Spleen (tissue), 11 donors: Measurements from ENCODE around the gene C14orf93. TPM values are rescaled to one million over a fixed set of nuclear protein-coding genes. Genes with fewer than 3 reads are reported as not detected.
A peak's percentile ranks its signal among the peaks of the same experiment; 100 is the strongest.

ENCODE experiments used
- DNase-seq: peaks from one replicate; pipeline ENCODE4 v3.0.0-alpha.2; 2020
- H3K27ac ChIP-seq, 8 donors: fragments of 200-600 bp; sonication (generic) in 7 of 8; 1 replicate in 4 of 8; 2 replicates in 4 of 8; pipeline versions ENCODE4 v1.5.0 to v1.8.0; 2016 to 2021; ENCODE audit warnings: inconsistent platforms in 4 of 8, mild to moderate bottlenecking in 4 of 8, moderate library complexity in 1 of 8
- H3K27me3 ChIP-seq, 7 donors: fragments of 200-600 bp; sonication (generic) in 6 of 7; replicated peaks in 1 of 7; 1 replicate in 4 of 7; 2 replicates in 3 of 7; pipeline versions ENCODE4 v1.5.0 to v1.8.0; 2016 to 2021; ENCODE audit warnings: inconsistent platforms in 3 of 7, mild to moderate bottlenecking in 1 of 7
- H3K36me3 ChIP-seq, 6 donors: fragments of 200-600 bp; sonication (generic) in 5 of 6; 1 replicate in 4 of 6; 2 replicates in 2 of 6; pipeline versions ENCODE4 v1.5.0 to v1.8.0; 2016 to 2021; ENCODE audit warnings: inconsistent platforms in 2 of 6
- H3K4me1 ChIP-seq, 6 donors: fragments of 200-600 bp; sonication (generic) in 5 of 6; 1 replicate in 3 of 6; 2 replicates in 3 of 6; pipeline versions ENCODE4 v1.5.0 to v1.8.0; 2016 to 2021; ENCODE audit warnings: inconsistent platforms in 3 of 6
- H3K4me3 ChIP-seq, 8 donors: fragments of 200-600 bp; sonication (generic) in 7 of 8; 1 replicate in 4 of 8; 2 replicates in 4 of 8; pipeline versions ENCODE4 v1.5.0 to v1.8.0; 2016 to 2021; ENCODE audit warnings: inconsistent platforms in 4 of 8, mild to moderate bottlenecking in 4 of 8, moderate library complexity in 2 of 8
- H3K9me3 ChIP-seq, 8 donors: fragments of 200-600 bp; sonication (generic) in 7 of 8; 1 replicate in 4 of 8; 2 replicates in 4 of 8; pipeline versions ENCODE4 v1.5.0 to v1.8.0; 2016 to 2021; ENCODE audit warnings: inconsistent platforms in 4 of 8
- POLR2A ChIP-seq, 3 donors: fragments of 450-650 bp; IDR thresholded peaks; one replicate each; pipeline ENCODE4 v1.5.1; 2017; ENCODE audit warnings: antibody characterized with exemption in 3 of 3, mild to moderate bottlenecking in 1 of 3
- POLR2AphosphoS5 ChIP-seq, 3 donors: sonication (generic); formaldehyde crosslinking; IDR thresholded peaks; one replicate each; pipeline ENCODE4 v1.5.1; 2017; ENCODE audit warnings: antibody characterized with exemption in 3 of 3
- WGBS, 5 donors: extraction: QIAGEN DNeasy Blood & Tissue Kit in 3 of 5; methylation state at CpG; one replicate each; pipeline versions ENCODE4 v1.1.5 to v1.1.7; 2013 to 2018; 5-methylcytosine and 5-hydroxymethylcytosine counted together
- intact Hi-C: fragments of 100-400 bp; cut with DNase I; formaldehyde crosslinking; loops from one replicate; pipeline ENCODE4 v1.15.0; 2023; ENCODE audit warnings: low total_unique reads
- polyA plus RNA-seq, 3 donors: library from polyadenylated mRNA; stranded (reverse); fragments of 200-250 nt; gene quantifications; one replicate each; pipeline ENCODE4 v1.2.1, GENCODE V29; 2013
- total RNA-seq, 7 donors: library from RNA; depleted of rRNA in 3 of 7; stranded (reverse); fragments of >200 nt in 3 of 7; fragmentation: NEBNext Ultra II Directional in 4 of 7; extraction: Animal tissue kit (Norgen Biotek cat#: 25700) in 4 of 7; gene quantifications; one replicate each; pipeline versions ENCODE4 v1.1.0 to v1.2.1, GENCODE V29; 2016 to 2021
- TF ChIP-seq, protein P1 (sequence below), 11 experiments: fragments of 200-600 bp in 7 of 11; fragments of 450-650 bp in 4 of 11; sonication (generic) in 4 of 11; IDR thresholded peaks in 8 of 11; conservative IDR thresholded peaks in 3 of 11; 1 replicate in 7 of 11; 2 replicates in 4 of 11; pipeline versions ENCODE4 v1.4.0 to v1.8.0; 2016 to 2021; ENCODE audit warnings: antibody characterized with exemption in 11 of 11, inconsistent platforms in 4 of 11, mild to moderate bottlenecking in 1 of 11
- donor health status: healthy with polysubstance abuse.
- donor health status: DM: no; HTN: no; CAD: no; lungs with moderate emphysema.
- donor health status: DM: no; HTN: no; CAD: no.
- donor health status: Bipolar disorder and iron deficiency.
- donor health status: healthy.
- donor health status: DM: no; HTN: no; CAD: no.
- donor health status: DM: yes; HTN: yes; CAD: no.

Gene C14orf93
- total and polyA plus RNA-seq, 10 donors = 7.3 to 27.0 (median 10.6) TPM

- DNase-seq = no peak
- Histone ChIP-seq H3K4me3 (no peak overlapping the region), H3K27me3 (peaks cover 0 to under 1% (median 0%) of the 10 kb centered on the region in 7 donors), H3K27ac (peak overlapping the region in 4 of 8 donors; percentile 4 to 52 (median 28)), H3K36me3 (no peaks in the 10 kb centered on the region), H3K4me1 (peaks cover 0 to 59% (median 16%) of the 10 kb centered on the region in 6 donors), H3K9me3 (no peaks in the 10 kb centered on the region)
- TF ChIP-seq POLR2AphosphoS5 (IDR thresholded peaks at IDR 0.05) = peak in 2 of 3 donors; percentile 41 to 60
- TF ChIP-seq, protein P1, sequence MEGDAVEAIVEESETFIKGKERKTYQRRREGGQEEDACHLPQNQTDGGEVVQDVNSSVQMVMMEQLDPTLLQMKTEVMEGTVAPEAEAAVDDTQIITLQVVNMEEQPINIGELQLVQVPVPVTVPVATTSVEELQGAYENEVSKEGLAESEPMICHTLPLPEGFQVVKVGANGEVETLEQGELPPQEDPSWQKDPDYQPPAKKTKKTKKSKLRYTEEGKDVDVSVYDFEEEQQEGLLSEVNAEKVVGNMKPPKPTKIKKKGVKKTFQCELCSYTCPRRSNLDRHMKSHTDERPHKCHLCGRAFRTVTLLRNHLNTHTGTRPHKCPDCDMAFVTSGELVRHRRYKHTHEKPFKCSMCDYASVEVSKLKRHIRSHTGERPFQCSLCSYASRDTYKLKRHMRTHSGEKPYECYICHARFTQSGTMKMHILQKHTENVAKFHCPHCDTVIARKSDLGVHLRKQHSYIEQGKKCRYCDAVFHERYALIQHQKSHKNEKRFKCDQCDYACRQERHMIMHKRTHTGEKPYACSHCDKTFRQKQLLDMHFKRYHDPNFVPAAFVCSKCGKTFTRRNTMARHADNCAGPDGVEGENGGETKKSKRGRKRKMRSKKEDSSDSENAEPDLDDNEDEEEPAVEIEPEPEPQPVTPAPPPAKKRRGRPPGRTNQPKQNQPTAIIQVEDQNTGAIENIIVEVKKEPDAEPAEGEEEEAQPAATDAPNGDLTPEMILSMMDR (IDR thresholded peaks at IDR 0.05 in 8 of 11, conservative IDR thresholded peaks at IDR 0.05 in 3 of 11) = no peak
- intact Hi-C loops = no loop called here
- WGBS, 5 donors = 75 to 85% (median 77%) methylated on average over 8 to 9 of the region's 9 CpGs
Observed at GRCh38 chr14:22974530-22975313, 35.2 kb downstream of the C14orf93 start.

GRCh38 chr14:22973217-22974032, 36.5 kb downstream of the C14orf93 start:
- H3K36me3 ChIP-seq = no peaks in the 10 kb centered on the region
- peak overlapping the region in 4 of 8 donors; percentile 13 to 52 (median 41) for H3K27ac ChIP-seq
- TF ChIP-seq, protein P1 (IDR thresholded peaks at IDR 0.05 in 8 of 11, conservative IDR thresholded peaks at IDR 0.05 in 3 of 11) = peak; percentile 50 to 80 (median 68)
- TF ChIP-seq POLR2A (IDR thresholded peaks at IDR 0.05) = no peak
- H3K4me3 ChIP-seq = no peak overlapping the region
- intact Hi-C loops = no loop called here
- H3K9me3 ChIP-seq = no peaks in the 10 kb centered on the region
- WGBS, 5 donors = 59 to 80% (median 74%) methylated on average over 6 of the region's 6 CpGs
- H3K4me1 ChIP-seq = peaks cover 0 to 46% (median 13%) of the 10 kb centered on the region in 6 donors
- no peaks in the 10 kb centered on the region for H3K27me3 ChIP-seq
- no peak for DNase-seq

DNA sequence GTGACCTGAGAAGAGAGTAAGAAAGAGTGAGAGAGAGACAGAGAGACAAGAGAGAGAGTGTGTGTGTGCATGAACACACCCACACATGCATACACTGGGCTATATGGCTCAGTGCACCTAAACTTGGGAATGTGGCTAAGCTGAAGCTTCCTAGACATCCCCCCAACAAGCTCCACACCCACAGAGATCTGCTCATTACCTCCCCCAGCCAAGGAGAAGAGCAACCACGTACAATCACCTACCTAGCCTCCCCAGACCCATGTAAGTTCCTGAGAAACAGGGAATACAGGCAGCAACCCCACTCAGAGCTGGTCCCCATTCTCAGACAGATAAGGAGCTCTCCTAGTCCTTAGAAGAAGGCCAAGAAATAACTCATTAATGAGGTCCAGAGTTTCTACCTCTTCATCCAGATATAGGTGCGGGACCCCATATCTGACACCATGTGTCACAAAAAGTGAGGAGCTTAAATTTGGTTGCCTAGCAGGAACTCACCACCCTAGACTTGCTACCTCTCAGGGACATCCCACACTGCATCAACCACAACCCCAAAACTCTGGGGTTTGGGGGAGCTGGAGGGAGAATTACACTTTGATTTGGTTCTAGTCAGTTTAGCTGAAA, 37.5 kb downstream of the C14orf93 start:
- no peak for DNase-seq
- Histone ChIP-seq H3K4me1 (peaks cover 0 to 36% (median 13%) of the 10 kb centered on the region in 6 donors), H3K27me3 (no peaks in the 10 kb centered on the region), H3K4me3 (no peak overlapping the region), H3K36me3 (no peaks in the 10 kb centered on the region), H3K27ac (no peak overlapping the region), H3K9me3 (no peaks in the 10 kb centered on the region)
- WGBS, 5 donors = 74 to 97% (median 83%) methylated on average over 2 of the region's 2 CpGs
- intact Hi-C loops = no loop called here
- no peak for TF ChIP-seq POLR2AphosphoS5 (IDR thresholded peaks at IDR 0.05)
- TF ChIP-seq POLR2A (IDR thresholded peaks at IDR 0.05) = no peak
- TF ChIP-seq, protein P1 (IDR thresholded peaks at IDR 0.05 in 8 of 11, conservative IDR thresholded peaks at IDR 0.05 in 3 of 11) = no peak
